Measurements from ENCODE around the gene SLC25A47.

Gene SLC25A47

GRCh38 chr14:100375963-100376735 lies 53.0 kb downstream of the SLC25A47 start, which contains the start of gene WDR25:
Gene WDR25, plus strand, starts transcription at chr14:100376485.
- peak; percentile 61 for DNase-seq (ENCODE audit: low read depth)

GRCh38 chr14:100376751-100377171 lies 53.6 kb downstream of the SLC25A47 start:
- no peak for DNase-seq (ENCODE audit: low read depth)

Measured in HS-5 (cell line).